NT2/D1 (cell line): ENCODE results near the gene FOXP2.
"Not testable (repeated sequence)": the region's sequence is repeated elsewhere in the genome, so short reads cannot be mapped to it uniquely, and the experiment has no call there.

Experiments used
- DNase-seq: peaks from one replicate; pipeline ENCODE4 v3.0.0-alpha.2; 2011; ENCODE audit warnings: low read depth, low spot score
- H3K27me3 ChIP-seq: 2 replicates; pipeline ENCODE4 v1.6.0; 2011; ENCODE audit warnings: mild to moderate bottlenecking; ENCODE audit not compliant: insufficient read length, insufficient read depth
- H3K36me3 ChIP-seq: 2 replicates; pipeline ENCODE4 v1.6.1; 2011; ENCODE audit warnings: mild to moderate bottlenecking, low read length, mixed read lengths; ENCODE audit not compliant: insufficient read depth, insufficient read length
- H3K4me1 ChIP-seq: 2 replicates; pipeline ENCODE4 v1.5.1; 2011; ENCODE audit not compliant: insufficient read depth, insufficient read length
- H3K4me3 ChIP-seq: 2 replicates; pipeline ENCODE4 v1.5.1; 2011; ENCODE audit warnings: low read depth; ENCODE audit not compliant: insufficient read length
- H3K9ac ChIP-seq: 2 replicates; pipeline ENCODE4 v1.6.0; 2011; ENCODE audit warnings: low read depth; ENCODE audit not compliant: insufficient read length
- H3K9me3 ChIP-seq: 2 replicates; pipeline ENCODE4 v1.5.1; 2011; ENCODE audit warnings: mild to moderate bottlenecking, low read length; ENCODE audit not compliant: insufficient read depth
- SUZ12 ChIP-seq: IDR thresholded peaks from 2 replicates; pipeline ENCODE4 v1.6.1; 2011; ENCODE audit not compliant: insufficient read length, insufficient read depth; ENCODE audit errors: extremely low read depth
- YY1 ChIP-seq: IDR thresholded peaks from 2 replicates; pipeline ENCODE4 v1.6.1; 2011; ENCODE audit not compliant: insufficient read length, insufficient read depth
- ZNF274 ChIP-seq: IDR thresholded peaks from 2 replicates; pipeline ENCODE4 v1.6.1; 2011; ENCODE audit warnings: mild to moderate bottlenecking, low read depth, low read length

The FOXP2 gene

DNA sequence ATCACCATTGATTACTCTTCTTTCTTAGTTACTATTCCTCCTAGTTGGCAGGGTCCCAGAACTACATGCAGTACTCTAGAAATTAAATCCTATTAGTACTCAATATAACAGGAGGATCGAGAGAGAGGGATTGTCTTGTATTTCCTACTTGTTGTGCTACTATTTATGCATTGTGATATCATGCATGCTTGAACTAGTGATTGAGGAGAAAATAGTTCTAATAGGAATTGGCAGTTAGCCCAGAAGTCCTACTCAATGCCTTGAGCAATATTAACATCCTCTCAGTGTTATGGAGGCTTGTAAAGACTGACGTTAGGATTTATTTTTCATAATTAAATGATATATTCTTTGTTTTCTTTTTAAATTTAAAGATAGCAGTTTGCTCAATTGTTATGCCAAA is 67.4 kb downstream of the FOXP2 start:
- peaks cover 8% of the 10 kb centered on the region; the same call in 1 of the 2 replicates for H3K9me3 ChIP-seq
- H3K4me3 ChIP-seq = no peak overlapping the region
- DNase-seq = no peak
- H3K9ac ChIP-seq = no peak overlapping the region
- H3K36me3 ChIP-seq = no peaks in the 10 kb centered on the region
- TF ChIP-seq YY1 (no peak), SUZ12 (no peak), ZNF274 (no peak)
- H3K27me3 ChIP-seq = no peaks in the 10 kb centered on the region
- H3K4me1 ChIP-seq = no peaks in the 10 kb centered on the region

- H3K4me3 ChIP-seq = no peak overlapping the region
- TF ChIP-seq ZNF274 = no peak
- TF ChIP-seq YY1 = no peak
- TF ChIP-seq SUZ12 = no peak
- H3K9me3 ChIP-seq = peaks cover 18% of the 10 kb centered on the region; the same call in 1 of the 2 replicates
- no peak for DNase-seq
- H3K4me1 ChIP-seq = no peaks in the 10 kb centered on the region
- H3K9ac ChIP-seq = no peak overlapping the region
- no peaks in the 10 kb centered on the region for H3K27me3 ChIP-seq
- no peaks in the 10 kb centered on the region for H3K36me3 ChIP-seq
Observed at GRCh38 chr7:114484226-114484625, 69.6 kb downstream of the FOXP2 start.

DNA sequence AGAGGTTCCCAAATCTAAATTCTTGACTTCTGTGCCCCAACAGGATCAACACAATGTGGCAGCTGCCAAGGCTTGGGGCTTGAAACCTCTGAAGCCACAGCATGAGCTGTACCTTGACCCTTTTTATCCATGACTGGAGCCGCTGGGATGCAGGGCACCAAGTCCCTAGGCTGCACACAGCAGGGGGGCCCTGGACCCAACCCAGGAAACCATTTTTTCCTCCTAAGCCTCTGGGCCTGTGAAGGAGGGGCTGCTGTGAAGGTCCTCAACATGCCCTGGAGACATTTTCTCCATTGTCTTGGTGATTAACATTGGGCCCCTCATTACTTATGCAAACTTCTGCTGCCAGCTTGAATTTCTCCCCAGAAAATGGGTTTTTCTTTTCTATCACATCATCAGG is 72.6 kb downstream of the FOXP2 start:
- no peak overlapping the region for H3K4me3 ChIP-seq
- no peaks in the 10 kb centered on the region for H3K4me1 ChIP-seq
- H3K36me3 ChIP-seq = no peaks in the 10 kb centered on the region
- H3K9ac ChIP-seq = no peak overlapping the region
- H3K27me3 ChIP-seq = no peaks in the 10 kb centered on the region
- no peak for DNase-seq
- peaks cover 18% of the 10 kb centered on the region; the same call in 1 of the 2 replicates for H3K9me3 ChIP-seq
- TF ChIP-seq SUZ12 (no peak), ZNF274 (no peak), YY1 (no peak)

DNA sequence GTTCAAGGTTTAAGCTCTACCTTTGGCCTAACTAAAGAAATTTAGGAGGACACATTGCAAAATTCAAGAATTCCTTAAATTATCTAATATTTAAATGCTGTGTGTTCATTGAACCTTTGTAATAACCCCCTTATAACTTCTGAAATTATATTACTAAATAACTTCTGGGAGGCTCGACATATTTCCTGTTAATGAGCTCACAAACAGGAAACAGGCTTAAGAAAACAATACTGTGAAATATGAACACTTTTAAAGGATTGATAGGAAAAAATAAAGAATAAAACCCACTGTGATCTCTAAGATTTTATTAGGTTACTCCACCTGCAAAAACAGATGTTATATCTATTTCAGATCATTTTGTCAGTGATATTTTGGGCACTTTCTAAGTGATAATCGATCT is 74.1 kb downstream of the FOXP2 start:
- Histone ChIP-seq H3K4me1 (no peaks in the 10 kb centered on the region), H3K27me3 (no peaks in the 10 kb centered on the region), H3K36me3 (no peaks in the 10 kb centered on the region), H3K9me3 (peaks cover 18% of the 10 kb centered on the region; the same call in 1 of the 2 replicates), H3K9ac (no peak overlapping the region), H3K4me3 (no peak overlapping the region)
- TF ChIP-seq YY1 (no peak), SUZ12 (no peak), ZNF274 (no peak)
- no peak for DNase-seq

GRCh38 chr7:114497491-114497890 is 82.9 kb downstream of the FOXP2 start:
- H3K27me3 ChIP-seq, H3K36me3 ChIP-seq, DNase-seq, H3K9me3 ChIP-seq, H3K4me3 ChIP-seq, H3K9ac ChIP-seq, H3K4me1 ChIP-seq: not testable (repeated sequence)

GRCh38 chr7:114502454-114503254 is 88.0 kb downstream of the FOXP2 start:
- no peaks in the 10 kb centered on the region for H3K36me3 ChIP-seq
- no peak for DNase-seq
- TF ChIP-seq SUZ12 (no peak), ZNF274 (no peak), YY1 (no peak)
- no peaks in the 10 kb centered on the region for H3K27me3 ChIP-seq
- H3K9me3 ChIP-seq = no peaks in the 10 kb centered on the region
- H3K9ac ChIP-seq = no peak overlapping the region
- H3K4me3 ChIP-seq = no peak overlapping the region
- H3K4me1 ChIP-seq = no peaks in the 10 kb centered on the region

DNA sequence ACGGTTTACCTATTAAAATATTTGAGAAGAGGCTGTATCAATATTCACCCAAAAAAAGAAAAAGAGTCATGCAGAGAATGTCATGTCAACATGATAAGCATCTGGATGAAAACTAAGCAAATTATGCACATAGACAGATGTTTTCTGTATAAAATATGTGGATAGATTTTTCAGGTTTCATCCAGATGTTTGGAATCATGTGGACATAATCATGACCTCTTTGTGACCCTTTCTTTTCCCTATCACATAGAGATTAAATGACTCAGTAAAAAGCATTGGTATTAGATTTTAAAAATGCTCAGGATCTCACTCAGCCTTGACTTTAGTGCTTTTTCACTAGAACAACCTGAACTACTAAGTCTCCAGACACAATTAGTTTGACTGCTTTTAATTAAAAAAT is 90.0 kb downstream of the FOXP2 start:
- Histone ChIP-seq H3K4me1 (no peaks in the 10 kb centered on the region), H3K36me3 (no peaks in the 10 kb centered on the region), H3K27me3 (no peaks in the 10 kb centered on the region), H3K4me3 (no peak overlapping the region), H3K9me3 (no peaks in the 10 kb centered on the region), H3K9ac (no peak overlapping the region)
- no peak for DNase-seq
- no peak for TF ChIP-seq SUZ12
- no peak for TF ChIP-seq ZNF274
- TF ChIP-seq YY1 = no peak
